Activated CD8-positive, alpha-beta memory T cell treated with anti-CD3 and anti-CD28 coated beads for 48 hours (primary cell): Measurements from ENCODE around the gene NEAT1.
"Not testable (repeated sequence)": the region's sequence is repeated elsewhere in the genome, so short reads cannot be mapped to it uniquely, and the experiment has no call there.

ENCODE experiments used
- DNase-seq, 3 experiments: peaks; one replicate each; pipeline ENCODE4 v3.0.0-alpha.2; 2020; ENCODE audit warnings: low read depth in 2 of 3, low spot score in 2 of 3

The NEAT1 gene

DNA sequence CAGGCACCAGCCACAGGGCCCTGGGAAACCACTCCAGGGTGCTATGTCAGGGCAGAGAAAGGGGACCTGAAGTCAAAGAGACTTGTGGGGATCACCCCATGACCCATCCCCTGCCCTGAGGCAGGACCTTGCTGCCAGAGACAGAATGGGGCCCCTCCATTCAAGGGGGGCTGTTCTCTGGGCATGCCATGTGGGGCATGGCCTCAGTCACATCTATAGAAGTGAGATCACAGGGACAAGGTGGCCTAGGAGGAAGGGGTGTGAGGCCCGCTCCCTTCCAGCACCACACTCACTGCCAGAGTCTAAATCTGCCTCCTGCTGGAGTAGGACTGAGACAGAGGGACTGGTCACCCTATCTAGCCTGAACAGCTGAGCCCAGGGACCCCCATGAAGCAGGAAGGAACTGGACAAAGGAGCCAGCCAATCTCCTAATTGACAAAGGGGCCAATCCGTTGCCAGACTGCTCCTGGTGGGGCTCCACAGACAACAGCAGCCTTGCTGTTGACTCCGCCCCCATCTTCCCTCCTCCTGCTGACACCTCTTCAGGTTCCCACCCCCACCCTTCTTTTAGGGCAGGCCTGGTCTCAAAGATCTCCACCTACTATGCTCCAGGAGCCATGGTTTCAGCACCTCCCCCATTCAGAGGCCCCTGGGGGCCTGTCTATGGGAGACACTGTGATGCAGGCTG is 26.0 kb downstream of the NEAT1 start:
- no peak for DNase-seq

DNA sequence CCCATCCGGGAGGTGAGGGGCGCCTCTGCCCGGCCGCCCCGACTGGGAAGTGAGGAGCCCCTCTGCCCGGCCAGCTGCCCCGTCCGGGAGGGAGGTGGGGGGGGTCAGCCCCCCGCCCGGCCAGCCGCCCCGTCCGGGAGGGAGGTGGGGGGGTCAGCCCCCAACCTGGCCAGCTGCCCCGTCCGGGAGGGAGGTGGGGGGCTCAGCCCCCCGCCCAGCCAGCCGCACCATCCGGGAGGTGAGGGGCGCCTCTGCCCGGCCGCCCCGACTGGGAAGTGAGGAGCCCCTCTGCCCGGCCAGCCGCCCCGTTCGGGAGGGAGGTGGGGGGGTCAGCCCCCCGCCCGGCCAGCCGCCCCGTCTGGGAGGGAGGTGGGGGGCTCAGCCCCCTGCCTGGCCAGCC is 28.7 kb downstream of the NEAT1 start:
- not testable (repeated sequence) for DNase-seq

DNA sequence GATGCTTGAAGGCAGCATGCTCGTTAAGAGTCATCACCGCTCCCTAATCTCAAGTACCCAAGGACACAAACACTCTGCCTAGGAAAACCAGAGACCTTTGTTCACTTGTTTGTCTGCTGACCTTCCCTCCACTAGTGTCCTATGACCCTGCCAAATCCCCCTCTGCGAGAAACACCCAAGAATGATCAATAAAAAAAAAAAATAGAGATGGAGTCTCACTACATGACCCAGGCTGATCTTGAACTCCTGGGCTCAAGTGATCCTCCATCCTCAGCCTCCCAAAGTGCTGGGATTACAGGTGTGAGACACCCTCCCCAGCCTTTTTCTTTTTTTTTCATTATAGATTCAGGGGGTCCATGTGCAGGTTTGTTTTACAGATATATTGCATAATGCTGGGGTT is 29.7 kb downstream of the NEAT1 start:
- DNase-seq, result not testable (repeated sequence)

DNA sequence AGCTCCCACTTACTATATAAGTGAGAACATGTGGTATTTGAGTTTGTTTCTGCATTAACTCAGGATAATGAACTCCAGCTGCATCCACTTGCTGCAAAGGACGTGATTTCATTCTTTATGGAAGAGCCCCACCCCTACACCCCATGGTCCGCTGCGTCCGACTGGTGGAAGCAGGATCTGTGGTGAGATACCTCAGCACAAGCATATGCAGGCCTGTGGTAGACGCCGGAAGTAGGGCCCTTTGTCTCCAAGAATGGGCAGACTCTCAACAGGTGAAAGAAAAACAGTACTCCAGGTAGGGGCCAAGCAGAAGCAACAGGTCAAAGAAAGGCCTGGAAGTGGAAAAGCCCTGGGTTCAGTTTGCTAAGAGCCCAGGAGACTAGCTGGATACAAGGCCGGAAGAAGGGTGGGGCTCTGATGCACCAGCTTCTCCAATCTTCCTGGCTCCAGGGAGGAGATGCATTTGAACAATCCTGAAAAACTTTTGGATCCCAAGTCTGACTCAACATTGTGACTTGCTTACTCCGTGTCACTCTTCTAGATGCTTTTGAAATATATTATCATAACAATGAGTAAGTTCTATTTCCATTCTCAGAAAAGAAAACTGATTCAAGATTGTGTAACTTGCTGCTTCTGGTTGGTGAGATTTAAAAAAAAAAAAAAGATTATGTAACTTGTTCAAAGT is 30.4 kb downstream of the NEAT1 start:
- no peak for DNase-seq

DNA sequence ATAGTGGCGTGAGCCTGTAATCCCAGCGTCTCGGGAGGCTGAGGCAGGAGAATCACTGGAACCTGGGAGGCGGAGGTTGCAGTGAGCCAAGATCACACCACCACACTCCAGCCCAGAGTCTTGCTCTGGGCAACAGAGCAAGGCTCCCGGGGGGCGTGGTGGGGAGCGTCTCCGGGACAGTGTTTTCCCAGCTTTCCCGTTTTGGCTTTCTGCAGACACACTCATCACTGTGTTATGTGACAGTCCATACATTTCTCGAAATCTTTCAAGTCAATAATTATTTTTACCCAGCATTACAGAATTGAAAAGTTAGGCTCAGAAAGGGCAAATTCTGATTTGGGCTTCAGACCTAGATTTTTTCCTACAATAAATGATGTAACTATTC is 31.7 kb downstream of the NEAT1 start:
- DNase-seq, result no peak

DNA sequence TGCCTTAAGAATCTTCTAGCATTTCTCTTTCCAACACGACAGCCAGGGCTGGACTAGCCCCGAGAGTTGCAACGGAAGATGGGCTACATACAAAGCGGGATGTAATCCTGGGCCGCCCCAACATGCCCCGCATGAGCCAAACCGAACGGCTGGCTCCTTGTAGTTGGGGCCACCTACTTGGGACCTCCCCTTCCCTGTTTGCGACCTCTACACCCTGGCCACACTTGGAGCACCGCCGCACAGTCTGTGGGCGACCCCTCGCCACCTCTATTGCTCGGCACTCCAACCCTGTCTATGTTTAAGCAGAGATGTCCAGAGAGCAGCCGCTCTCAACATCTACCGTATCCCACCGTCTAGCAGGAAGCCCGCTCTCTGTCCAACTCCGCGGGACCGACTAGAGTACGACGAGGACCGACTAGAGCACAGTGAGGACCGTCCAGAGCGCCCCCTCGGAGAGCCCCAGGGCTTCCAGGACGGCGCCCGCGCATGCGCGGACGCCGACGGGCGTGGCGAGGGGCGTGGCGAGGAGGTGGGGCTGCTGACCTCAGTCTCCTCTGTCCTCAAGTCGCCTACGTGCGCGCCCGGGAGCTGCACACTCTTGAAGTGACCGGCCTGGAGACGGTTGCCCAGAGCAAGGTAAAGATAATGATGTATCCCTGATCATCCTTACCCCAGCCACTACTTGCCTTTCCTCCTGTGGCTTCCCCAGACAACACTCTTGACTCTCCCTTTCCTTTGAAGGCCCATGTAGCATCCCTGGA is 32.3 kb downstream of the NEAT1 start:
- DNase-seq, result peak; percentile 70 to 79 (median 77)

DNA sequence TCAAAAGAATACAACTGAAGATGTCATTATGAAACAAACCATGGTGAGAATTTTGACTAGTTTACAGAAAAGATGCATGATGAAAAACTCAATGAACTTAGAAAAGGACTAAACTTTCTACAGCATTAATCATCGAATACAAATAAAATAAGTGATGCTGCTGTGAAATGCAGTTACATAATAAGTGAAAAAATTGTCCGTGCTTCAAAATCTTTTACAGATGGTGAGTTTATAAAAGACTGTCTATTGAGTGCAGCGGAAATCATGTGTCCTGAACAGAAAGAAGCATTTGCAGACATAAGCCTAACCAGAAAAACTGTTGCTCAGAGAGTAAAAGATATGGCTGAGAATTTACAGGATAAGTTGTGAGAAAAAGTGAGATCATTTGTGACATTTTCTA is 33.8 kb downstream of the NEAT1 start:
- DNase-seq, result no peak

DNA sequence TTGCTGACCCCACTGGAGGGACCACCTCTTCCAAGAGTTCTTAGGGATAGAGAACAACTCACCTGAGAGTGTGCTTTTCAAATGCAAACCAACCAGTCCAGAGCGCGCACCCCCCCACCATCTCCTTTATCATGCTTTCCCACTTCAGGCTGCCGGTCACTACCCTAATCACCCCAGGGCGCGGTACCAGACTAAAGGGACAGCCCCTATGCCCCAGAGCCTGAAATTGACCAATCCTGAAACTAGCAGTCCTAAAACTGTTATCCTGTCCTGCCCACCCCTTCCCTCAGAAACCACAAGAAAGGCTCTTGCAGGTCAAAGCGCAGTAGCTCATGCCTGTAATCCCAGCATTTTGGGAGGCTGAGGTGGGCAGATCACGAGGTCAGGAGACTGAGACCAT is 37.0 kb downstream of the NEAT1 start:
- no peak for DNase-seq

DNA sequence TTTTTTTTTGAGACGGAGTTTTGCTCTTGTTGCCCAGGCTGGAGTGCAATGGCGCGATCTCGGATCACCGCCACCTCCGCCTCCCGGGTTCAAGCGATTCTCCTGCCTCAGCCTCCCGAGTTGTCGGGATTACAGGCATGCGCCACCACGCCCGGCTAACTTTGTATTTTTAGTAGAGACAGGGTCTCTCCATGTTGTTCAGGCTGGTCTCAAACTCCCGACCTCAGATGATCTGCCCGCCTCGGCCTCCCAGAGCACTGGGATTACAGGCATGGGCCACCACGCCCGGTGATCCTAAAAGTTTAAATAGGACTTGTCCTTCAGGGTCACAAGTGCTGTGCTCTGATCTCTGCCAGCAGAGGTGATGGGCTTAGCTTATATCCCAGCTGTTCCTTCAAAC is 42.9 kb downstream of the NEAT1 start:
- DNase-seq, result not testable (repeated sequence)

DNA sequence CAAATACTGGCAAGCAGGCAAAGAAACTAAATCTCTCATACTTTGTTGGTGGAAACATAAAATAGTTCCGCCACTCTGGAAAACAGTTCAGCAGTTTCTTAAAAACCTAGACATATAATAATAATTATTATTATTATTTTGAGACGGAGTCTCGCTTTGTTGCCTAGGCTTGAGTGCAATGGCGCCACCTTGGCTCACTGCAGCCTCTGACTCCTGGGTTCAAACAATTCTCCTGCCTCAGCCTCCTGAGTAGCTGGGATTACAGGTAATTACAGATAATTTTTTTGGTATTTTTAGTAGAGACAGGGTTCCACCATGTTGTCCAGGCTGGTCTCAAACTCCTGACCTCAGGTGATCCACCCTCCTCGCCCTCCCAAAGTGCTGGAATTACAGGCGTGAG is 44.7 kb downstream of the NEAT1 start:
- DNase-seq, result not testable (repeated sequence)

DNA sequence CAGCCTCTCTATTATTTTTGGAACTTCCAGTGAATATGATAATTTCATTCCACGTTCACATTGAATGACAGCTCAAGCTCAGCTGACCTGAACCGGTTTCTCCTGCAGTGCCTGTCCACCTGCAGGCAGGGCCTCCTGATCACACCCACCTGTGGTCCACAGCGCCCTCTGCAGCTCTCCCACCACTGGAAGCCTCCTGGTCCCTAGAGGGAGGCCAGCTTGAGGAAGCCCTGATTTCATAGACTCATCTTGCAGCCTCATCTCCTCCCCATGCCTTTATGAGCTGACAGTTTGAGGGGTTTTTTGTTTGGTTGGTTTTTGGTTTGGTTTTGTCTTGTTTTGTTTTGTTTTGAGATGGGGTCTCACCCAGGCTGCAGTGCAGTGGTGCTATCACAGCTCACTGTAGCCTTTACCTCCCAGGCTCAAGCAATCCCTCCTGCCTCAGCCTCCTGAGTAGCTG is 46.3 kb downstream of the NEAT1 start:
- no peak for DNase-seq

DNA sequence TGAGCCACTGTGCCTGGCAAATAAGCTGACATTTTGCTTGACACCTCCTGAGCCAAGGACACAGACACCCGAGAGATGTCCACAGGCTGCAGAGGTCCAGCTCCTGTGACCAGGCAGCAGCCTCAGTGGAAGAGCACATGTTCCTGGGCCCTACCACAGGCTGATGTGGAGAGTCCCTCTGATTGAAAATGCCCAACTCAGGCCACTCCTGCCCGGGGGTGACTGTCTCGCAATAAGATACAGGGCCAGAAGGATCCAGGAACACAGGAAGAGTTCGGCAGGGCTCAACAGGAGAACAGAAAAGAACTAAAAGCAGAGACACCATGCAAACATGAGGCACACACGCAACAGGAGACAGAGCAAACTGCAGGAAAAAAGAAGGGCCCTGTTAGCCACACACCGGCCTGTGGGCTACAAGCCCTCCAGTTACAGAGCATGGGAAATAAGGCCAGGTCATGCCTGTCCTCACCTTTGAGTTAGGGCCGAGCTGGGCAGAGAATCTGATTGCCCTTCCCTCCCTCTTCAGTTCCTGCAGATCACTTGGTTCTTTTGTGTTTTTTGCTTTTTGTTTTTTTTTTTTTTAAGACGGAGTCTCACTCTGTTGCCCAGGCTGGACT is 47.9 kb downstream of the NEAT1 start:
- no peak for DNase-seq

DNA sequence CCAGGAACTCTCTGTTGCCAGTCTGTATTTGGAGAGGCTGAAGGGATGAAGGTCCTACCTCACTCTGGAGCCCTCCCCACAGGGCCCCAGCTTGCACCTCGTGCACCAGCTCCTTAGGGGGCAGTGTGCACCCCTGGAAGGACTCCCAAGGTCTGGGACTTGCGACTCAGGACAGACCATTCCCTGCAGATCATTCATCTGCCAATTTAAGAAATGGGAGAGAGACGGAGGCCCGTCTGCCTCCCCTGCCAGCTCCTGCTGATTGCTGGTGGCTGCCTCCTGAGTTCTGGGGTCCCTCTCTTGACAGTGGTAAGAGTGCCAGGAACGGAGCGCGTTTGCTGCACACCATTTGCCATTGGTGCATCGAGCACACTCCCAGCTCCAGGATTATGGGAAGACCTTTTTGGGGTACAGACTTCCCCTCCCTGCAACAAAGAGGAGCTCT is 48.9 kb downstream of the NEAT1 start:
- no peak for DNase-seq

DNA sequence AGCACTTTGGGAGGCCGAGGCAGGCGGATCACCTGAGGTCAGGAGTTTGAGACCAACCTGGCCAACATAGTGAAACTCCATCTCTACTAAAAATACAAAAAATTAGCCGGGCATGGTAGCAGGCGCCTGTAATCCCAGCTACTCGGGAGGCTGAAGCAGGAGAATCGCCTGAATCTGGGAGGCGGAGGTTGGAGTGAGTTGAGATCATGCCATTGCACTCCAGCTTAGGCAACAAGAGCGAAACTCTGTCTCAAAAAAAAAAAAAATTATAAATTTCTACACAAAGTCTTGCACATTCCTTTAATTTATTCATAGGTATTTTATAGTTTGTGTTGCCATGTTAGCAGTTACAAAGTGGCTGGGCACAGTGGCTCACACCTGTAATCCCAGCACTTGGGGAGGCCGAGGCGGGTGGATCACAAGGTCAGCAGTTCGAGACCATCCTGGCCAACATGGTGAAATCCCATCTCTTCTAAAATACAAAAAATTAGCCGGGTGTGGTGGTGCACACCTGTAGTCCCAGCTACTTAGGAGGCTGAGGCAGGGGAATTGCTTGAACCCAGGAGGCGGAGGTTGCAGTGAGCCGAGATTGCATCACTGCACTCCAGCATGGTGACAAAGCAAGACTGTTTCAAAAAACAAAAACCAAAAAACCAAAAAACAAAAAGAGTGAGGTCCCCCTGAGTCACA is 50.1 kb downstream of the NEAT1 start:
- DNase-seq, result not testable (repeated sequence)

DNA sequence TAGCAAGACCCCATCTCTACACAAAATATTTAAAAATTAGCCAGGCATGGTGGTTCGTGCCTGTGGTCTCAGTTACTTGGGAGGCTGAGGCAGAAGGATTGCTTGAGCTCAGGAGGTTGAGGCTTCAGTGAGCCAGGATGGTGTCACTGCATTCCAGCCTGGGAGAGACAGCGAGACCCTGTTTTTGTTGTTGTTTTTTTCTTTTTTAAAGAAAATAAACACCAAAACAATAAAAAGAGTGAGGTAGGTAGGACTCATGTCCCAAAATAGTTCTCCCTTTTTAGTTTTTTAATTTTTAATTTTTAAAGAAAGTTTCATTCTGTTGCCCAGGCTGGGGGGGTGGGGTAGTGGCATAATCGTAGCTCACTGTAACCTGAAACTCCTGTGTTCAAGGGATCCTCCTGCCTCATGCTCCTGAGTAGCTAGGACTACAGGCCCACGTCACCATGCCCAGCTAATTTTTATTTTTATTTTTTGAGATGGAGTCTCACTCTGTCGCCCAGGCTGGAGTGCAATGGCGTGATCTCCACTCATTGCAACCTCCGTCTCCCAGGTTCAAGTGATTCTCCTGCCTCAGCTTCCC is 50.8 kb downstream of the NEAT1 start:
- no peak for DNase-seq

DNA sequence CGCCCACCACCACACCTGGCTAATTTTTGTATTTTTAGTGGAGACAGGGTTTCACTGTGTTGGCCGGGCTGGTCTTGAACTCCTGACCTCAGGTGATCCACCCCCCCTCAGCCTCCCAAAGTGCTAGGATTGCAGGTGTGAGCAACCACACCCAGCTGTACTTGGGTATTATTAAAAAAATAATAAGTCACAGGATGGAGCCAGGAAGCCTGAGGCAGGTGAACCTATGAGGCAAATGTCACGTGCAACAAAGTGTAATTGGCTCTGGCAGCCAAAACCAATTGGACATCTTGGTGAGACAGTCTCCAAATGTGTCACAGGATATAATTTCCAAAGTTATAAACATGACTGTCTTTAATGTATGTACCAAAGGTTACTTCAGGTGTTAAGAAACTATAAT is 52.3 kb downstream of the NEAT1 start:
- DNase-seq, result no peak

DNA sequence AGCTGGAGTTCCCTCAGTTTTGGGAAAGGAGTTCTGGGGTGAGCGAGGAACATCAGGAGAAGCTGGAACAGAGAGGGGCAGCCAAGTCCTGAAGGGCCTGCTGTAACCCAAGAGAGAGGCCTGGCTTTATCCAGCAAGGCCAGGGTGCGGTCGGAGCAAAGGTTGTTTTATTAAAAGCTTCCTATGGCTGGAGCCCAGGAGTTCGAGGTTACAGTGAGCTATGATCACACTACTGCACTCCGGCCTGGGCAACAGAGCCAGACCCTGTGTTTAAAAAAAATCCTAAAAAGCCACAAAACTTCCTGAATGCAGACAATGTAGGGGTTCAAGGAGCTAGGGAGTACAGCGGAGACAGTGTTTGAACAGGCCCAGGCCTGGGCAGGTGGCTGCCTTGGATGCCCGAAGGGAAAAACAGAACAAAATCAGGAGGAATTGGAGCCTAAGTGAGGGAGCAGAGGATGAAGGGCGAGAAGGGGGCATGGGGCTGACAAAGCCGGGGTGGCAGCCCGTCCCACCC is 54.1 kb downstream of the NEAT1 start:
- DNase-seq, result no peak

DNA sequence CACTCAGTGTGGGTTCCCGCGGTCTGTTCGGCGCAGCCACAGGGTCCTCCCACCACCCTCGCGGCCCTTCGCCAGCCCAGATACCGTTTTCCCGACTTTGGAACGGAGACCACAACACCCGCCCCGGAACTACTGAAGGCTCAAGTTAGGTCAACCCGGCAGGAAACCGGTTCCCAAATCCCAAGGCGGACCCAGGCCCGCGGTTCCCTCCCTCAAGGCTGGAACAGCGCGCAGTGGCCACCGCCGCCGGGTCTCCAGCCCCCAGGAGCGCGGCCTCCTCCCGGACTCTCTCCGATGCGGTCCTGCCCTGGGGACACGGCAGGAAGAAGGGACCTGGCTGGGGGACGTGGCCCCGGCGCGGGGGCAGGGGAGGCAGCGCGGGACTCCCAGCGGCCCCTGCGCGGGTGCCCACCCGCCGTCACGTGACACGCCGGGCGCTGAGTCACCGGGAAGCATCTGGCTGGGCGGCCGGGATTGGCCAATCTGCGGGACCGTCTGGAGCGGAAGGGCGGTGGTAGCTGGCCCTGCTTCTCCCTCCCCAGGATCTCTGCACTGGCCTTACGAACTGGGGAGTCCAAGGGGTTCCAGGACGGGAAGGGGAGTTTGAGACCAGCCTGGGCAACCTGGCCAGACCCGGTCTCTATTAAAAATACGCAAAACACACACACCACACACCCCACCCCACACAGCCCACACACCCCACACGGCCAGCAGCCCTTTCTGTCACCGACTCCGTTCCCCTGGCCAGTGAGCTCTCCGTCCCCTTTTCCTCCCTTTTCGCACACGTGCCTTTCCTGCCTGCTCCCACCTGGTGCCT is 54.8 kb downstream of the NEAT1 start:
- DNase-seq, result peak; percentile 84 to 90 (median 88)

DNA sequence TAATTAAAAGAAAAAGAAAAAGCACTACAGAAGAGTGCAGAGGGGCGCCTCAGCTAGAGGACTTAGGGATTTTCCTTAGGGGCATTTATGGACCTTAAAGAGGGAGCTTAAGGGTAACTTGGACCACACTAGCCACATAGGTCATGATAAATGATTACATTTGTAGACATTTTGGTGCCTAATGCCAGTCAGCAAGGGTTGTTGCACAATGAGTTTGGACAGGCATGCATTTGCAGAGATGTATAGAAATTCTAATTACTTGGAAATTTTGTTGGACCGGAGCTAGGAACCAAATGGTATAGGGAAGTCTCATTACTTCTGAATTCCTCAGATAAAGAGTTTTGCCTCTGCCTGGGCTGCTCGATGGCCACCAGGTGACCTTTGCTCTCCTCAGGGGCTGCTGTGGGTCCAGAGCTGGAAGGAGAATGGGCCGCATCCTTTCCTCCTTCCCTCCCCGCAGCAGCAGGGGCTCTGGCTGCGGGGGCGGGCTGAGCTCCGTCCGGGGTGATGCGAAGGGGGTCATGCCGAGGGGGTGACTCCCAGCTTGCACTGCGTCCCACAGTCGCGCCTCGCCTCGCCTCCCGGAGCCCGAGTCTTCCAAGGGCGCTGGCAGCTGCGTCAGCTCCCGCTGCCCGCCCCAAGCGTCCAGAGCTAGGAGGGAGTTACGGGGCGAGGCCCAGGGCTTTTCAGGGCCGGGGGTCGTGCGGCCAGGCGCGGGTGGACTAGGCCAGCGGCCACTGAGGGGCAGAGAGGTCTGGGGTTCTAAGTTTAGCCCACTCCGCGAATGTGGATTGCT is 56.0 kb downstream of the NEAT1 start:
- no peak for DNase-seq
